HL-60 (cell line): ENCODE results near the gene PGM1.

Experiments
- DNase-seq, 2 experiments: peaks; one replicate each; pipeline ENCODE4 v3.0.0-alpha.2; 2010 to 2020; ENCODE audit warnings: low read depth in 1 of 2, low spot score in 1 of 2
- H3K27ac ChIP-seq: fragments of 250-450 bp; sonication (Bioruptor Pico); replicated peaks from 2 replicates; pipeline ENCODE4 v1.5.1; 2020; ENCODE audit warnings: mild to moderate bottlenecking, moderate library complexity
- H3K27me3 ChIP-seq: fragments of 250-450 bp; sonication (Bioruptor Pico); 2 replicates; pipeline ENCODE4 v1.5.1; 2021; ENCODE audit warnings: mild to moderate bottlenecking, moderate library complexity; ENCODE audit not compliant: insufficient read depth, poor library complexity, severe bottlenecking
- H3K4me3 ChIP-seq: replicated peaks from 2 replicates; pipeline ENCODE4 v1.5.1; 2011; ENCODE audit warnings: mild to moderate bottlenecking, control low read depth, low read length; ENCODE audit not compliant: insufficient read depth
- CTCF ChIP-seq: IDR thresholded peaks from one replicate; pipeline ENCODE4 v1.5.1; 2011; ENCODE audit warnings: low read length, control low read depth, inconsistent platforms; ENCODE audit not compliant: insufficient read depth
- GABPA ChIP-seq: IDR thresholded peaks from 2 replicates; pipeline ENCODE4 v1.6.1; 2012; ENCODE audit warnings: low read depth
- POLR2AphosphoS5 ChIP-seq: IDR thresholded peaks from 2 replicates; pipeline ENCODE4 v1.6.1; 2012; ENCODE audit warnings: low read depth
- REST ChIP-seq: IDR thresholded peaks from 2 replicates; pipeline ENCODE4 v1.6.1; 2012; ENCODE audit warnings: low read depth; ENCODE audit not compliant: insufficient replicate concordance
- SPI1 ChIP-seq: IDR thresholded peaks from 2 replicates; pipeline ENCODE4 v1.6.1; 2012; ENCODE audit warnings: low read depth, mild to moderate bottlenecking, borderline replicate concordance

The PGM1 gene

GRCh38 chr1:63557365-63557987 is 35.7 kb upstream of the PGM1 start:
- Histone ChIP-seq H3K4me3 (no peak overlapping the region), H3K27me3 (no peaks in the 10 kb centered on the region), H3K27ac (no peak overlapping the region)
- TF ChIP-seq CTCF = peak; percentile 5
- no peak for TF ChIP-seq GABPA
- DNase-seq = peak; percentile 29 to 54

GRCh38 chr1:63559357-63559756 is 33.9 kb upstream of the PGM1 start:
- no peaks in the 10 kb centered on the region for H3K27me3 ChIP-seq
- H3K27ac ChIP-seq = no peak overlapping the region
- H3K4me3 ChIP-seq = no peak overlapping the region
- TF ChIP-seq SPI1 = no peak
- TF ChIP-seq CTCF = no peak
- no peak for TF ChIP-seq GABPA
- no peak for TF ChIP-seq REST
- TF ChIP-seq POLR2AphosphoS5 = no peak
- DNase-seq = no peak

- TF ChIP-seq GABPA = no peak
- no peak for TF ChIP-seq CTCF
- TF ChIP-seq POLR2AphosphoS5 = no peak
- no peak for TF ChIP-seq SPI1
- TF ChIP-seq REST = no peak
- no peak overlapping the region for H3K4me3 ChIP-seq
- no peak for DNase-seq
- H3K27ac ChIP-seq = no peak overlapping the region
- H3K27me3 ChIP-seq = no peaks in the 10 kb centered on the region
Observed at GRCh38 chr1:63563745-63564144, 29.5 kb upstream of the PGM1 start.

- no peak for TF ChIP-seq SPI1
- TF ChIP-seq POLR2AphosphoS5 = no peak
- TF ChIP-seq REST = no peak
- TF ChIP-seq GABPA = no peak
- no peak for TF ChIP-seq CTCF
- no peak overlapping the region for H3K4me3 ChIP-seq
- no peak for DNase-seq
Observed at GRCh38 chr1:63569068-63569467, 24.1 kb upstream of the PGM1 start.

More at GRCh38 chr1:63569068-63569467, 24.1 kb upstream of the PGM1 start:
- Histone ChIP-seq H3K27me3 (no peaks in the 10 kb centered on the region), H3K27ac (no peak overlapping the region)
